ENCODE data around the gene SORCS2.

The SORCS2 gene

DNA sequence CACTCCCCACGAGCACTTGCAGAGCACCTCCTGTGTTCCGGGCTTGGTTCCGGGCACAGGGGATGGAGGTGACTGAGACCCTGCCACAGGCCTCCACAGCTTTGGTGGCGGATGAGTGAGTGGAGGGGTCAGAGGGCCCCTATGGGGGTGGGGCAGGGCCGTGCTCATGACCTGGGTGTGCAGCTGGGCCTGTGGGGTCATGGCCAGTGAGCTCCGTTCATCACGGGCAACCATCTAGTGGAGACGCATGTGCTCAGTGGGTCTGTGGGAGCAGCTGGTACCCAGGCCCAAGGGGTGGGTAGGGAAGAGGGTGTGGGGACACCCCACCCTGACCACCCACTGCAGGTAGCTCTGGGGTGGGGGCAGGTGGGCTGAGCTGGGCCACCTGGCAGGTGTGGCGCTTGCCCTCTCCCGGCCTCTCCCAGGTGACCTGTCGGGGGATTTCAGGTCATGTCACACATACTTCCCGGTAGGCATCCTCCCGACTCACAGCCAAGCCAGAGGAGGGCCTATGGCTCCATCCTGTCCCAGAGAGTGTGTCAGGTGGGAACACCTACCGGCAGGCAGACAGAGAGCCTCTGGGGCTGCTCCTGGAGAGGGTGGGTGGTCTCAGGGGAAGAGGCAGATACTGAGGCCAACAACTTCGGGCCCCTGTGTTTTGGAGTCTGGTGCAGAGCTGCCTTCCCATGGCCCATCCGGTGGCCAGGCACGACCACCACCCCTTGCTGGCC, 238.8 kb downstream of the SORCS2 start:
- Histone ChIP-seq H3K4ac (ENCODE audit: low read depth, low read length) (no peak overlapping the region), H2AK5ac (ENCODE audit: low read length) (no peak overlapping the region), H3K4me1 (ENCODE audit: control insufficient read depth in 1 of 2, insufficient read depth in 2 of 2, low read length in 2 of 2) (peaks cover 0 to 6% of the 10 kb centered on the region in 2 experiments), H3K4me2 (ENCODE audit: low read length) (no peak overlapping the region), H2BK12ac (ENCODE audit: low read length) (no peak overlapping the region), H3K9me3 (ENCODE audit: insufficient read depth, low read depth, low read length) (no peaks in the 10 kb centered on the region), H2BK120ac (ENCODE audit: insufficient read depth, low read length, poor library complexity) (no peak overlapping the region), H3K79me2 (ENCODE audit: control insufficient read depth, insufficient read depth, low read length, poor library complexity) (no peaks in the 10 kb centered on the region), H3K4me3 (ENCODE audit: low read depth, low read length) (no peak overlapping the region), H4K12ac (ENCODE audit: low read depth, low read length) (no peak overlapping the region), H3K27ac (ENCODE audit: low read depth, low read length) (no peak overlapping the region), H3K18ac (ENCODE audit: low read length) (no peak overlapping the region), H3K27me3 (ENCODE audit: insufficient read depth, low read length) (no peaks in the 10 kb centered on the region), H3K14ac (ENCODE audit: low read length) (no peak overlapping the region), H2BK5ac (ENCODE audit: low read depth, low read length, poor library complexity) (no peak overlapping the region), H3K9ac (ENCODE audit: low read length) (no peak overlapping the region), H3K36me3 (ENCODE audit: control insufficient read depth in 1 of 2, insufficient read depth in 2 of 2, low read length in 2 of 2) (no peaks in the 10 kb centered on the region), H2AFZ (ENCODE audit: insufficient read depth, low read length, poor library complexity) (no peak overlapping the region), H4K8ac (ENCODE audit: low read depth, low read length) (no peak overlapping the region), H4K91ac (ENCODE audit: low read depth, low read length) (no peak overlapping the region), H3K79me1 (ENCODE audit: low read length) (no peaks in the 10 kb centered on the region), H3K23ac (ENCODE audit: low read length) (no peak overlapping the region)
- DNase-seq, result no peak
- WGBS (ENCODE audit: extremely low coverage, insufficient coverage, insufficient read length), result no CpG with 5 or more reads among the region's 17 CpGs

GRCh38 chr4:7431696-7432530, 239.6 kb downstream of the SORCS2 start:
- Histone ChIP-seq H2AFZ (ENCODE audit: insufficient read depth, low read length, poor library complexity) (no peak overlapping the region), H4K91ac (ENCODE audit: low read depth, low read length) (no peak overlapping the region), H3K79me2 (ENCODE audit: control insufficient read depth, insufficient read depth, low read length, poor library complexity) (no peaks in the 10 kb centered on the region), H3K14ac (ENCODE audit: low read length) (no peak overlapping the region), H3K36me3 (ENCODE audit: control insufficient read depth in 1 of 2, insufficient read depth in 2 of 2, low read length in 2 of 2) (no peaks in the 10 kb centered on the region), H2BK5ac (ENCODE audit: low read depth, low read length, poor library complexity) (no peak overlapping the region), H2BK12ac (ENCODE audit: low read length) (no peak overlapping the region), H3K4me3 (ENCODE audit: low read depth, low read length) (no peak overlapping the region), H3K18ac (ENCODE audit: low read length) (no peak overlapping the region), H3K27ac (ENCODE audit: low read depth, low read length) (no peak overlapping the region), H3K9me3 (ENCODE audit: insufficient read depth, low read depth, low read length) (no peaks in the 10 kb centered on the region), H2AK5ac (ENCODE audit: low read length) (no peak overlapping the region), H3K9ac (ENCODE audit: low read length) (no peak overlapping the region), H4K8ac (ENCODE audit: low read depth, low read length) (no peak overlapping the region), H3K4me2 (ENCODE audit: low read length) (no peak overlapping the region), H3K4me1 (ENCODE audit: control insufficient read depth in 1 of 2, insufficient read depth in 2 of 2, low read length in 2 of 2) (peaks cover 0 to 6% of the 10 kb centered on the region in 2 experiments), H3K4ac (ENCODE audit: low read depth, low read length) (no peak overlapping the region), H3K27me3 (ENCODE audit: insufficient read depth, low read length) (no peaks in the 10 kb centered on the region), H3K23ac (ENCODE audit: low read length) (no peak overlapping the region), H3K79me1 (ENCODE audit: low read length) (no peaks in the 10 kb centered on the region), H2BK120ac (ENCODE audit: insufficient read depth, low read length, poor library complexity) (no peak overlapping the region), H4K12ac (ENCODE audit: low read depth, low read length) (no peak overlapping the region)
- no CpG with 5 or more reads among the region's 27 CpGs for WGBS (ENCODE audit: extremely low coverage, insufficient coverage, insufficient read length)
- DNase-seq, result no peak

GRCh38 chr4:7432531-7433375, 240.4 kb downstream of the SORCS2 start:
- Histone ChIP-seq H3K18ac (ENCODE audit: low read length) (no peak overlapping the region), H3K27ac (ENCODE audit: low read depth, low read length) (no peak overlapping the region), H3K36me3 (ENCODE audit: control insufficient read depth in 1 of 2, insufficient read depth in 2 of 2, low read length in 2 of 2) (no peaks in the 10 kb centered on the region), H2AK5ac (ENCODE audit: low read length) (no peak overlapping the region), H4K91ac (ENCODE audit: low read depth, low read length) (no peak overlapping the region), H3K14ac (ENCODE audit: low read length) (no peak overlapping the region), H2BK5ac (ENCODE audit: low read depth, low read length, poor library complexity) (no peak overlapping the region), H4K8ac (ENCODE audit: low read depth, low read length) (no peak overlapping the region), H3K4ac (ENCODE audit: low read depth, low read length) (no peak overlapping the region), H3K4me1 (ENCODE audit: control insufficient read depth in 1 of 2, insufficient read depth in 2 of 2, low read length in 2 of 2) (peaks cover 0 to 6% of the 10 kb centered on the region in 2 experiments), H3K4me3 (ENCODE audit: low read depth, low read length) (no peak overlapping the region), H2BK12ac (ENCODE audit: low read length) (no peak overlapping the region), H3K79me1 (ENCODE audit: low read length) (no peaks in the 10 kb centered on the region), H3K23ac (ENCODE audit: low read length) (no peak overlapping the region), H3K79me2 (ENCODE audit: control insufficient read depth, insufficient read depth, low read length, poor library complexity) (no peaks in the 10 kb centered on the region), H3K9ac (ENCODE audit: low read length) (no peak overlapping the region), H4K12ac (ENCODE audit: low read depth, low read length) (no peak overlapping the region), H3K27me3 (ENCODE audit: insufficient read depth, low read length) (no peaks in the 10 kb centered on the region), H2AFZ (ENCODE audit: insufficient read depth, low read length, poor library complexity) (no peak overlapping the region), H3K4me2 (ENCODE audit: low read length) (no peak overlapping the region), H3K9me3 (ENCODE audit: insufficient read depth, low read depth, low read length) (no peaks in the 10 kb centered on the region), H2BK120ac (ENCODE audit: insufficient read depth, low read length, poor library complexity) (no peak overlapping the region)
- no peak for DNase-seq
- no CpG with 5 or more reads among the region's 23 CpGs for WGBS (ENCODE audit: extremely low coverage, insufficient coverage, insufficient read length)

DNA sequence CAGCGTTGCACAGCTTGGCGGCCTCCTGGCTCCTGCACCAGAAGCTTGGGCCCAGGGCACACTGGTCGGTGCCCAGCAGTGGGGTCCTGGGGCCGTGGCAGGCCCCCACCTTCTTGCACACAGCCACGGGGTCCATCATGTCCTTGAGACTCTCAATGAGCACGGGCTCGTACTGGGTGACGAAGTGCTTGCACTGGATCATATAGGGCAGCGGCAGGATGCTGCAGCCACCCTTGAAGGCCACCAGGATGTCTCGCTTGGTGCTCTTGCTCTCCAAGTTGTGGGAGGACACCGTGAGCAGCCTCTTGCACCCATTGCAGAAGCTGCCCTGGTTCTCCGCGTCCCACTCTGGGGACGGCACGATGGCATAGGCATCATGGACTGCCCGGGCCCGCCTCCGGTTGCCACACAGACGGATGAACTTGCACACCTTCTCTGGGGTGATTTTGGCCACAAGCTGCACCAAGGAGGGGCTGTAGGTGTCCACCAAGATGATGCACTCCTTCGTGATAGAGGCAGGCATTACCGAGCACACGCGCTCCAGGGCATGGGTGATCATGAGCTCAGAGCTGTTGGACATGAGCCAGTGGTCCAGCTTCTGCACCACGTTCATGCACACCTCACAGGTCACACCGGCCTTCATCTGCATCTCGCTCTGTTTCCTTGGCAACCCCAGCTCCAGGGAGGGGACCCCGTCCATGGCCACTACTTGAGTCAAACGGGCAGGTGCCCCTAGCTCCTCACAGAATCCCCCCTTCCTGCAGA, 241.2 kb downstream of the SORCS2 start:
- H3K18ac ChIP-seq (ENCODE audit: low read length), result no peak overlapping the region
- no peak overlapping the region for H2BK12ac ChIP-seq (ENCODE audit: low read length)
- no peak overlapping the region for H2BK120ac ChIP-seq (ENCODE audit: insufficient read depth, low read length, poor library complexity)
- H3K14ac ChIP-seq (ENCODE audit: low read length), result no peak overlapping the region
- no peaks in the 10 kb centered on the region for H3K79me2 ChIP-seq (ENCODE audit: control insufficient read depth, insufficient read depth, low read length, poor library complexity)
- no peak overlapping the region for H4K8ac ChIP-seq (ENCODE audit: low read depth, low read length)
- no peak overlapping the region for H3K4me2 ChIP-seq (ENCODE audit: low read length)
- peaks cover 0 to 6% of the 10 kb centered on the region in 2 experiments for H3K4me1 ChIP-seq (ENCODE audit: control insufficient read depth in 1 of 2, insufficient read depth in 2 of 2, low read length in 2 of 2)
- H3K9ac ChIP-seq (ENCODE audit: low read length), result no peak overlapping the region
- no peak overlapping the region for H3K4ac ChIP-seq (ENCODE audit: low read depth, low read length)
- H4K91ac ChIP-seq (ENCODE audit: low read depth, low read length), result no peak overlapping the region
- H2BK5ac ChIP-seq (ENCODE audit: low read depth, low read length, poor library complexity), result no peak overlapping the region
- no peak overlapping the region for H4K12ac ChIP-seq (ENCODE audit: low read depth, low read length)
- no peak overlapping the region for H3K4me3 ChIP-seq (ENCODE audit: low read depth, low read length)
- no peak overlapping the region for H2AK5ac ChIP-seq (ENCODE audit: low read length)
- no peaks in the 10 kb centered on the region for H3K9me3 ChIP-seq (ENCODE audit: insufficient read depth, low read depth, low read length)
- no CpG with 5 or more reads among the region's 28 CpGs for WGBS (ENCODE audit: extremely low coverage, insufficient coverage, insufficient read length)
- H2AFZ ChIP-seq (ENCODE audit: insufficient read depth, low read length, poor library complexity), result no peak overlapping the region
- DNase-seq, result no peak
- no peak overlapping the region for H3K27ac ChIP-seq (ENCODE audit: low read depth, low read length)
- no peaks in the 10 kb centered on the region for H3K27me3 ChIP-seq (ENCODE audit: insufficient read depth, low read length)
- H3K23ac ChIP-seq (ENCODE audit: low read length), result no peak overlapping the region
- no peaks in the 10 kb centered on the region for H3K79me1 ChIP-seq (ENCODE audit: low read length)
- H3K36me3 ChIP-seq (ENCODE audit: control insufficient read depth in 1 of 2, insufficient read depth in 2 of 2, low read length in 2 of 2), result no peaks in the 10 kb centered on the region

All from trophoblast cell (in vitro differentiated cells and primary cell).